ENCODE measurements around the gene C11orf68. TPM values are rescaled to one million over a fixed set of nuclear protein-coding genes. Genes with fewer than 3 reads are reported as not detected.
A peak's percentile ranks its signal among the peaks of the same experiment; 100 is the strongest.
"Not testable (repeated sequence)": the region's sequence is repeated elsewhere in the genome, so short reads cannot be mapped to it uniquely, and the experiment has no call there.

C11orf68 gene
- total RNA-seq, 2 donors from 2014 or later, result 26.0 to 29.1 TPM

DNA sequence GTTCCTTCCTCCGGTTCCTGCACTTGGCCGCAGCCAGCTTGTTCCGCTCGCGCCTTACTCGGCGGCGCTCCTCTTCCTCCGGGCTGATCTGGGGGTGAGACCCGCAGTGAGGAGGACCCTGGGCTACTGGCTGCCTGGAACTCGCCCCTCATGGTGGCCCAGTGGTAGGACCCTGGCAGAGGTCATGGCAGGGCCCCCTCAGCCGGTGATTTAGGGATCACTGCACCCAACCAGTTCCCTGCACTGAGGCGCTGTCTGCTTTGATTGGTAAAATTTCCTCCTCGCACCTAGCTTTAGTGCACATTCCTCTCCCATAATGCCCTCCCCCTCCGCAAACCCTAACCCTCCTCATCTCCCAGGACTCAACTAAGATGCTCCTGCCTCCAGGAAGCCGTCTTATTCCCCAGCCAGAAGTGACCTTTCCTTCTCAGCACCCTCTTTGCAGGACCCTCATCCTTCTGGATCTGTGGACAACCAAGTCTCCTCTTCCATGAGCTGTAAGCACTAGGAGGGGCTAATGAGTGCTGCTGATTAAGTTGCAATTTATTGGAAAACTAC, 24.7 kb downstream of the C11orf68 start:
- DNase-seq, result no peak
- Histone ChIP-seq H3K9ac (ENCODE audit: extremely low read depth, low read length, poor library complexity, severe bottlenecking) (no peak overlapping the region), H3K27me3 (ENCODE audit: control insufficient read depth, insufficient read depth, low read length, poor library complexity, severe bottlenecking) (peaks cover 12% of the 10 kb centered on the region), H3K27ac (ENCODE audit: low read depth, low read length) (no peak overlapping the region), H3K36me3 (ENCODE audit: control insufficient read depth, insufficient read depth, low read length) (no peaks in the 10 kb centered on the region), H3K9me3 (ENCODE audit: control insufficient read depth, low read length) (no peaks in the 10 kb centered on the region), H3K4me1 (ENCODE audit: control insufficient read depth, insufficient read depth, low read length) (no peaks in the 10 kb centered on the region), H3K4me3 (ENCODE audit: low read length) (no peak overlapping the region)
- TF ChIP-seq, protein P1, sequence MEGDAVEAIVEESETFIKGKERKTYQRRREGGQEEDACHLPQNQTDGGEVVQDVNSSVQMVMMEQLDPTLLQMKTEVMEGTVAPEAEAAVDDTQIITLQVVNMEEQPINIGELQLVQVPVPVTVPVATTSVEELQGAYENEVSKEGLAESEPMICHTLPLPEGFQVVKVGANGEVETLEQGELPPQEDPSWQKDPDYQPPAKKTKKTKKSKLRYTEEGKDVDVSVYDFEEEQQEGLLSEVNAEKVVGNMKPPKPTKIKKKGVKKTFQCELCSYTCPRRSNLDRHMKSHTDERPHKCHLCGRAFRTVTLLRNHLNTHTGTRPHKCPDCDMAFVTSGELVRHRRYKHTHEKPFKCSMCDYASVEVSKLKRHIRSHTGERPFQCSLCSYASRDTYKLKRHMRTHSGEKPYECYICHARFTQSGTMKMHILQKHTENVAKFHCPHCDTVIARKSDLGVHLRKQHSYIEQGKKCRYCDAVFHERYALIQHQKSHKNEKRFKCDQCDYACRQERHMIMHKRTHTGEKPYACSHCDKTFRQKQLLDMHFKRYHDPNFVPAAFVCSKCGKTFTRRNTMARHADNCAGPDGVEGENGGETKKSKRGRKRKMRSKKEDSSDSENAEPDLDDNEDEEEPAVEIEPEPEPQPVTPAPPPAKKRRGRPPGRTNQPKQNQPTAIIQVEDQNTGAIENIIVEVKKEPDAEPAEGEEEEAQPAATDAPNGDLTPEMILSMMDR (conservative IDR thresholded peaks at IDR 0.05), result no peak
- Mint-ChIP-seq H3K27me3 (ENCODE audit: insufficient read depth) (peaks cover 47% of the 10 kb centered on the region), H3K9me3 (no peaks in the 10 kb centered on the region), H3K27ac (no peak overlapping the region), H3K36me3 (ENCODE audit: low read depth) (no peaks in the 10 kb centered on the region), H3K4me3 (no peak overlapping the region), H3K4me1 (peaks cover 21% of the 10 kb centered on the region)
- 90 to 93% methylated on average over 6 to 16 of the region's 16 CpGs for WGBS, 2 experiments (ENCODE audit: insufficient coverage in 1 of 2, insufficient read length in 1 of 2)

DNA sequence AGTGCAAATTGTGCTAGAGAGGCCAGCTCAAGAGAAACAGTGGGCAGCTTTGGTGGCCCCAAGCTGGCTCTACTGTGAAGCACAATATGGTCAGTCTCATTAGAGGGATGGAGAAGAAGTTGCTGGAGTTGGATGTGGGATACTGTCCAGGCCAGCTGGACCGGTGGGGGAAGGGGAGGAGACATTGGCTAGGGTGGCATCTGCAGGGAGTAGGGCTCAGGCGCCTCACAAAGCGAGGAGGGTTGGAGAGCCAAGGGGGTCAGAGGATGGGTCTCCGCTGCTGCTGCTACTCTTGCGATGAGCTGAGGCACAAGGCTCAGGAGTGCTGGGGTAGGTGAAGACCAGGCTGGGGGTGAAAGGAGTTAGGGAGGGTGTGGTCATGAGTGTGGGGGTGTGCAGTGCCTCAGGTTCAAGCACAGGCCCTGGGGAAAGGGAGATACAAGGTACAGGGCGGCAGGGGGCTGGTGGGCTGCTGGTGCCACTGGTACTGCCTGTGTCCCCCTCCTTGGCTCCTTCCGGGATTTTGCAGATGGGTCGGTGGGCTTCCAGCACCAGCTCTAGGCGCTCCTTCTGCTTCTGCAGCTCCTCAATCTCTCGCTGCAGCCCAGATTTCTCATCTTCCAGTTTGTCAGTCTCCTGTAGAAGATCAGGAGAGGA, 26.1 kb downstream of the C11orf68 start:
- Mint-ChIP-seq H3K27me3 (ENCODE audit: insufficient read depth) (peaks cover 36% of the 10 kb centered on the region), H3K4me1 (peaks cover 26% of the 10 kb centered on the region), H3K27ac (peak overlapping the region; percentile 69), H3K36me3 (ENCODE audit: low read depth) (no peaks in the 10 kb centered on the region), H3K4me3 (peak overlapping the region; percentile 96), H3K9me3 (no peaks in the 10 kb centered on the region)
- 92 to 94% methylated on average over 5 to 10 of the region's 10 CpGs for WGBS, 2 experiments (ENCODE audit: insufficient coverage in 1 of 2, insufficient read length in 1 of 2)
- no peak overlapping the region for H3K27ac ChIP-seq (ENCODE audit: low read depth, low read length)
- H3K36me3 ChIP-seq (ENCODE audit: control insufficient read depth, insufficient read depth, low read length), result no peaks in the 10 kb centered on the region
- no peaks in the 10 kb centered on the region for H3K27me3 ChIP-seq (ENCODE audit: control insufficient read depth, insufficient read depth, low read length, poor library complexity, severe bottlenecking)
- H3K9me3 ChIP-seq (ENCODE audit: control insufficient read depth, low read length), result no peaks in the 10 kb centered on the region
- H3K4me1 ChIP-seq (ENCODE audit: control insufficient read depth, insufficient read depth, low read length), result no peaks in the 10 kb centered on the region
- DNase-seq, result no peak
- H3K4me3 ChIP-seq (ENCODE audit: low read length), result no peak overlapping the region
- no peak overlapping the region for H3K9ac ChIP-seq (ENCODE audit: extremely low read depth, low read length, poor library complexity, severe bottlenecking)
- TF ChIP-seq, protein P1 (conservative IDR thresholded peaks at IDR 0.05), result no peak

GRCh38 chr11:65892137-65892540, 26.7 kb downstream of the C11orf68 start:
- Mint-ChIP-seq H3K4me1 (peaks cover 28% of the 10 kb centered on the region), H3K4me3 (peak overlapping the region; percentile 96), H3K27ac (peak overlapping the region; percentile 69), H3K27me3 (ENCODE audit: insufficient read depth) (peaks cover 30% of the 10 kb centered on the region)
- not testable (repeated sequence) for H3K9me3 ChIP-seq (ENCODE audit: control insufficient read depth, low read length); H3K36me3 ChIP-seq (ENCODE audit: control insufficient read depth, insufficient read depth, low read length); H3K9me3 Mint-ChIP-seq; H3K9ac ChIP-seq (ENCODE audit: extremely low read depth, low read length, poor library complexity, severe bottlenecking); H3K27ac ChIP-seq (ENCODE audit: low read depth, low read length); H3K27me3 ChIP-seq (ENCODE audit: control insufficient read depth, insufficient read depth, low read length, poor library complexity, severe bottlenecking); H3K4me1 ChIP-seq (ENCODE audit: control insufficient read depth, insufficient read depth, low read length); DNase-seq; H3K36me3 Mint-ChIP-seq (ENCODE audit: low read depth)
- peak overlapping the region; percentile 85 for H3K4me3 ChIP-seq (ENCODE audit: low read length)
- WGBS, 2 experiments (ENCODE audit: insufficient coverage in 1 of 2, insufficient read length in 1 of 2), result 91 to 92% methylated on average over 2 to 5 of the region's 5 CpGs
